Adrenal gland (tissue), 5 donors: Measurements from ENCODE around the gene PDE9A.

ENCODE experiments used
- POLR2A ChIP-seq, 2 donors: fragments of 450-650 bp; IDR thresholded peaks; one replicate each; pipeline ENCODE4 v1.6.1; 2017; ENCODE audit warnings: antibody characterized with exemption in 2 of 2, mild to moderate bottlenecking in 2 of 2, moderate library complexity in 1 of 2
- TF ChIP-seq, protein P1 (sequence below), 6 experiments: fragments of 450-650 bp in 4 of 6; fragments of 200-600 bp in 2 of 6; sonication (generic) in 1 of 6; IDR thresholded peaks; 1 replicate in 5 of 6; 2 replicates in 1 of 6; pipeline versions ENCODE4 v1.5.1 to v1.8.0; 2016 to 2021; ENCODE audit warnings: antibody characterized with exemption in 6 of 6, mild to moderate bottlenecking in 2 of 6, moderate library complexity in 1 of 6
- donor health status: DM: no; HTN: no; CAD: no.

DNA sequence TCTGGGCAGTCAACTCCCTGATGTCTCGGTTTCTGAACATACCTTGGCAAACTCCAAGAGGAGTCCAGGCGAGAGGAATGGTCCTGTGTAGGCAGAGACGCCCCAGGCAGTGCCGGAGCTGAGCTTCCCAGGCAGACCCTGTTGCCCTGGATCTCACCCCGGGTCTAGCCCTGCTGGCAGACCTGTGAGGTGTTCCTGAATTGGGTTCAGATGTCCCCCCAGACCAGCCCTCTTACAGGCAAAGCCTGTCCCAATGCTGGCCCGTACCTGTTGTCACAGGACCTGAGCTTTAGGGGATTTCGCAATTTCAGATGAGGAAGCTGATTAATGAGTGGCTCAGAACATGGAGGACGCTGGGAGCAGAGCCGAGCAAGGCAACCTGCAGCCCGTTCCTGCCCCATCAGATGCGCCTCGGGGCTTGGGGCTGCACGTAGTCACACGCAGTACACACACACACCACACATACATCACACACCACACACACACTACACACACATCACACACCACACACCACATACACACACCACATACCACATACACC lies 38.5 kb upstream of the PDE9A start:
- TF ChIP-seq, protein P1, sequence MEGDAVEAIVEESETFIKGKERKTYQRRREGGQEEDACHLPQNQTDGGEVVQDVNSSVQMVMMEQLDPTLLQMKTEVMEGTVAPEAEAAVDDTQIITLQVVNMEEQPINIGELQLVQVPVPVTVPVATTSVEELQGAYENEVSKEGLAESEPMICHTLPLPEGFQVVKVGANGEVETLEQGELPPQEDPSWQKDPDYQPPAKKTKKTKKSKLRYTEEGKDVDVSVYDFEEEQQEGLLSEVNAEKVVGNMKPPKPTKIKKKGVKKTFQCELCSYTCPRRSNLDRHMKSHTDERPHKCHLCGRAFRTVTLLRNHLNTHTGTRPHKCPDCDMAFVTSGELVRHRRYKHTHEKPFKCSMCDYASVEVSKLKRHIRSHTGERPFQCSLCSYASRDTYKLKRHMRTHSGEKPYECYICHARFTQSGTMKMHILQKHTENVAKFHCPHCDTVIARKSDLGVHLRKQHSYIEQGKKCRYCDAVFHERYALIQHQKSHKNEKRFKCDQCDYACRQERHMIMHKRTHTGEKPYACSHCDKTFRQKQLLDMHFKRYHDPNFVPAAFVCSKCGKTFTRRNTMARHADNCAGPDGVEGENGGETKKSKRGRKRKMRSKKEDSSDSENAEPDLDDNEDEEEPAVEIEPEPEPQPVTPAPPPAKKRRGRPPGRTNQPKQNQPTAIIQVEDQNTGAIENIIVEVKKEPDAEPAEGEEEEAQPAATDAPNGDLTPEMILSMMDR (IDR thresholded peaks at IDR 0.05): no peak
- no peak for TF ChIP-seq POLR2A (IDR thresholded peaks at IDR 0.05)
